Ecto neural progenitor cell (in vitro differentiated cells): ENCODE measurements around the gene SMIM7.

Experiments
- DNase-seq: peaks from one replicate; pipeline ENCODE4 v3.0.0-alpha.2; 2018; ENCODE audit warnings: low spot score

The SMIM7 gene

DNA sequence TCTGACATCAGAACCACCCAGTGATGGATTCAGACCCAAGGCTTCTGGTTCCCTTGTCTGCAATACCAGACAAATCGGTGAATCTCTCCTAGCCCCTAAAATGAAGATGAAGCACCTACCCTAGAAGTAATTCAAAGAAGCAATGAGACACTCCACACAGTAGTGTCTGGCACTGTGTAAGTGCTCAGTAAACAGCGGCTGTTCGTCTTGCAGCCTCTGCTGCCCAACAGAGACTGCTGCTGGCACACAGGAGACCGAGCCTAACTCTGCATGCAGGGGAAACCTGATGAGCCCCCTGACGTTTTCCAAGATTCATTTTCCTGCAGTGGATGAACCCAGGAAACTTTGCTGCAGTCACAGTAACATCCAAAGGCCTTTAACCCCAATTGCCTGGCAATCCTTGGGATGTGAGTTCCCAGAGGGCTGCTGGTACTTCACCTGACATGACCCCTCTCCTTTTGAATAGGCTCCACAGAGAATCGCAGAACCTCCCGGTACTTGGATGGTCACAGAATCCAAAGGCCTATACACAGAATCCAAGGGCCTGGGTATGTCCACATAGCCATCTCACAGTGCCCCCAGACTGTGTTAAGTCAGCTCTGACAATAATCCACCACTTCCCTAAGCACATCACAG, 38.7 kb downstream of the SMIM7 start:
- no peak for DNase-seq

DNA sequence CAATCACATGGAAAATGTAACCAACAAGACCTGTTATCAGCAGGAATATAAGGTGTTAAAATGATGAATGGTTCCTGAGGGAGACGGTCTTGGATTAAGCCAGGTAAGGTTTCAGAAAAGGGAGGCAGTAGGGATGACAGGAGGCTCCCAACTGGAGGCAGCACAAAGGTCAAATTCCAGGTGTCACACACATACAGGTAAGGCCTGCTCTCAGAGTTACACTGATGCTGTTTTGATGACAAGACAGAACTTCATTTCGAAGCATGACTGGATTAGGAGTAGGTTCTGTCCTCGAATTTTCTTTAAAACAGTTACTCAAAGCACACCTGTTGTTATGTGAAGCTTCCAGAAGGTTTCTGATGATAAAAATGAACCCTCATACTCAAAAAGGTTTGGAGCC, 39.4 kb downstream of the SMIM7 start:
- no peak for DNase-seq

DNA sequence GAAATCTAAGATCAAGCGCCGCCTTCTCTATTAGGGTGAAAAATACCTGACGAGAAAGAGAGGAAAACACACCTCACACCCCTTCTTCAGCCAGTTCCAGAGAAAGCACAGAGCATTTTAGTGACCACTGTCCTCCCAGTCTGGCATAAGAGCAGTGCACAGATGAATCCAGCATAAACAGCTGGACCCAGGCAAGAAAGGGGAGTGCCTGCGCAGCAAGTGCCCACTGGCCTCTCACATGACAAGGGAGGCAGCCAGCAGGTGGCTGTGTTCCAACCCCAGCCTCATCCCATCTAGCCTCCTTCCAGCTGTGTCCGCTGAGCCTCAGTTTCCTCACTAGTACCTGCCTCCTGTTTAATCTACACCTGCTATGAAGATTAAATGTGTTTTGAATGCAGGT, 39.9 kb downstream of the SMIM7 start:
- peak; percentile 29 for DNase-seq

DNA sequence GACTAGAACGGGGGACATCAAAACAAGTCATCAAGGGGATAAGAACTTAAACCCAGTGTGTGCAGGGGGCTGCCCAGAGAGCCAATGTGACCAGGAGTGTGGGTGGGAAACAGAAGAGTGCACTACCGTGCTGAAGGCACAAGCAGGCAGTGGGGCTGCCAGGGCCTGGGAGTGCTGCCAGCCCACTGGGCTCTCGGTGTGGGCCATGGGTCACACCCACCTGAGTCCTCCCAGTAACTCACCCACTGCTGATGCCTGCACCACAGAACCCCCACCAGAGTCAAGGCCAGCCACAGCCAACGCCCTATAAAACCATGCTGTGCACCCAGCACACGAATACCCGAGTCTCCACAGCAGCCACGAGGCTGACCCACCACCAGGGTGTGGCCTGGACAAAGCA, 40.5 kb downstream of the SMIM7 start:
- no peak for DNase-seq

DNA sequence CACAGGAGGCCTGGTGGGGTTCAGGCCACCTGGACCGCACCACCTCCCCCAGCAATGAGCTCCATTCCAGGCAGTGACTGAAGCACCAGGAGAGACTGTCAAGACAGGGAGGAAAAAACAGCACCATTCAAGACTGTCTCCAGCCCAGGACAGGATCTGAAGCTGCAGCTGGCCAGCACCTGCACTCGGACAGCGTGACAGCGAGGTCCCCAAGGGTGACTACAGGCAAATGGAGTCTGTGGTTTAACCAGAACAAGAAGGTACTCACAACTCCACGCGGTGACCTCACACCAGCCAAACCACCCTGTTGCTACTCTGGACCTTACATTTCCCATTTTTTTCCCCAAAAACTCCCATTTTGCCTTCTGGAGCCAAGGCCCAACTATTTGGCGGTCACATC, 41.7 kb downstream of the SMIM7 start:
- no peak for DNase-seq

DNA sequence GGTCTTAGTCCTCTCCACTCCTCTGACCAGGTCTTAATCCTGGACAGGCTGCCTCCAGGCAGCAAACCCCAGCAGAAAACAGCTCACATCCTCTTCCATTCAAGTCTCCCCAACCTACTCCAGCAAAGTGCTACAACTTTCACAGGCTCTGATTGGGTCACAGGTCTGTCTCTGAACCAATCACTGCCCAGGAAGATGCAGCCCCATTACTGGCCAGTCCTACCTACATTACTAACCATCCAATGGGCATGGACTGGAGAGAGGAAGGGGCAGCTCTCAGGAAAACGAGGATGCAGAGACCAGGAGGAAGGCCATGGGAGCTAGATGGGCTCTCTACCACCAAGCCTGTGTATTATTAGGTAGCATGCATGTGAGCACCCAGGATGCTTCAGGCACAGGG, 44.1 kb downstream of the SMIM7 start:
- no peak for DNase-seq

DNA sequence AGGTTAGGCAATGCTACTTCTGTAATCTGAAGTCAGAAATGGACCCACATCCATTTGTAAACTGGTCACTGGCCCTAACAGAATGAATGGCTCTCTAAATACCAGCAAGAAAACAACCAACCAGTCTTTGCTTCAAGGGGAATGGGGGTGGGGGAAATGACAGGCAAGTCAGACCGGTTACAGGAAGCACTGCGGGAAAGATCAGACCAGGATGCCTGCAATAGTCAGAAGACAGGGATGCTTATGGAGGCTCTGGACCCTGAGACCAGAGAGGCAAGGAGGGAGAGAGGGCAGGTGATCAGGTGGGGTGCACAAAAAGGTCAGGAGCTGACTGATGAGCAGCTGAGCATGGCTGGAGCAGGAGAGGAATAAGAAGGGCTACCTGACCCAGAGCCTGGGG, 45.0 kb downstream of the SMIM7 start:
- DNase-seq, result no peak

DNA sequence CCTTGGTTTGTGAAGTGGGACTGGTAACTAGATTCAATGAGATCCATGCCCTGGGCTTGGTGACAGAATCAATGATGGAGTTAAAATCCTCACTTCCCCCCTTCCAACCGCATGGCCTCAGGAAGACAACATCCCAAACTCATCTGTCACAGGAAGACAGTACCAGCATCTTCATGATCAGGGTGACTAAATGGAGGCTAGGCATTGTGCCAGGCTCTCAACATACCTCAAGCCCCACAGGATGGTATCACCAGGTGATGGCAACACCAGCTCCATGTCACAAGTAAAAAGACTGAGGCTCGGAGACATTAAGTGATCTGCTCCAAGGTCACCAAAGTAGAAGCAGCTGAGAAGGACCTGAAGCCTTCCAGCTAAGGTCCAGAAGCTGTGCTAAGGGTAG, 46.1 kb downstream of the SMIM7 start:
- DNase-seq, result no peak

DNA sequence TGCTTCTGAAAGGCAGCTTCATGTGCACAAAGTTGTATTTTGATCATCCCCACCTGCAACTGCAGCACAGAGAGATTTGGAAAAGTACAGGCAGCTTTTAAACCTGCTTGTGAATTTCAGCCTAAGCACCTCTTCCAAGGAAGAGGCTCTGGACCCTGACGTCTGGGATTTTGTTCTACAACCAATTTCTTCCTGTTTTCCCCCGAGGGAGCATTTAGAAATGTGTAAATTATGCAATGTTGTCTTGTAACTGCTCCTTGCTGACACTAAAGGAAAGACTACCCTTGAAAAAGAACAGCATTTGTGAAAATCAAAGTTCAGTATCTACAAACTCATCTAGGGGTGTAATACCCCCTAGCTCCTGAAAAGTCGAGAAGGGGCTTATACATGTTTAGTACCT, 47.3 kb downstream of the SMIM7 start:
- DNase-seq, result no peak

DNA sequence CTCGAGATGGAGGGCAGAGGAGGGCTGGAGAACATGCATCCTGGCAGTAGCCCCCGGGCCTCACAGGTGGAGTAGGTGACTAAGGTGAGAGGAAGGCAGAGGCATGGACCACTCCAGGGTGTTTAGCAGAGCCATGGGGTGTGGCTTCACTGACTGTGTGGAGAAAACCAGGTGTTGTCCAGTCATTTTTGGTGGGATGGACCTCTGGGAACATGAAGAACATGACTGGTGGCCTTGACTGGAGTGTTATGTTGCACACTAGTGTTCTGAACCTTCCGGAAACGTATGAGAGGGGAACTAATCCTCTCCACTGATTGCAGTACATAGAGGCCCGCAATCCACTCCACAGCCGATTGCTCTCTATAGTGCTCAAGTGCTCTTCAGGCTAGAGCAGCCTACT, 48.8 kb downstream of the SMIM7 start:
- no peak for DNase-seq

DNA sequence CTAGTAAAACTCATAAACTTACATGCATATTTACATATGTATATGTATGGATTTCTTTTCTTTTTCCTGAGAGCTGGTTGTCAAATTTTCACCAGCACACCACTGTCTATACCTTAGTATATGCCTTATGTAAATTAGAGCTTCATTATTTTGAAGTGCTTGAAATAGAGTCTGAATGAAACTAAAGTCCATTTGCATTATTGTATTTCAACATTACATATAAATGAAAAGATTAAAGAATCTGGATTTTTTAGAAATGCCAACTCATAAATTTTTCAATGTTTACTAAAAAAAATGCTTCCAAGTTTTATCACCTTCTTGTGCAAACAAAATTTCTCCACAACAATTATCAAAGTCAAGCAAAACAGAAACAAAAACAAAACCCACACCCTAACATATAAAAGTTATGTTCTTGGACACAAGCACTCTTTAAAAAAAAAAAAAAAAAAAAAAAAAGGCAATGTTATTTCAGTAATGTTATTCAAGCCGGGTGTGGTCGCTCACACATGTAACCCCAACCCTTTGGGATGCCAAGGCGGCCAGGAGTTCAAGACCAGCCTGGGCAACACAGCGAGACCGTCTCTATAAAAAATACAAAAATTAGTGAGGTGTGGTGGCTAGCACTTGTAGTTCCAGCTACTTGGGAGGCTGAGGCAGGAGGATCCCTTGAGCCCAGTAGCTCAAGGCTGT, 50.3 kb downstream of the SMIM7 start:
- no peak for DNase-seq

DNA sequence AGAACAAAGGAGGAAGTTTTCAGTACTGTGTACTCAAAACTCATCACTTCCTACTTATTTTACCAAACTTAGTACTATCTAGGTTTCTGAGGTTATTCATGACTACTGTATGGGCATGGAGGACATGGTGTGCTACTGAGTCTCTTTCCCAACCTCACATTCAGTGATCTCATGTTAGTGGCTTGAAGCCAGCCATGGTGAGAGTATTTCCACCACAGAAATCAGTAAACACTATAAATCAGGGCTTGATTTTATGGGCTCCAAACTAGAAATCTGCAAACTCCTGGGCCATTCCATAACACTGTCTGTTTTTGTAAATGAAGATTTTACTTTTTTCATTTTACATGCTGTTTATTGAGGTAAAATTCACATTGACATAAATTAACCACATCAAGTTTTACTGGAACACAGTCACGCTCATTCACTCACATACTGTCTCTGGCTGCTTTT, 51.6 kb downstream of the SMIM7 start:
- no peak for DNase-seq

DNA sequence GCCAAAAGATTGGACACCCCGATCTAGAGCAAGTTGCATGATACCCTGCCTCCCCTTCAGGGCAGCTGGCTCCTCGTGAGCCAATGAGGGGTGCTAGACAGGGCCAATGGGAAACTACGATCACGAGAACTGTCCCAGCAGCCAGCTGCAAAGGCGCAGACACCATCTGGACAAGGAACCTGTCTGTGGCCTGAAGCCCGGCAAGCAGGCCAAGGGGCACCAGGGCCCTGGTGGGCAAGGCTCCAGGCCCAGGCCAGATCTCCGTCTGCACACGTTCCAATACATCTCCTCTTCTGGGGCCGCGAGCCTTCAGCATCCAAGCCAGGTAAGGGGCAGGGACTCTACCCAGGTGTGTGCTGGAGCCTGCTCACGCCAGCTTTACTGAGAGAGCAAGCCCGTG, 52.1 kb downstream of the SMIM7 start:
- DNase-seq, result no peak

DNA sequence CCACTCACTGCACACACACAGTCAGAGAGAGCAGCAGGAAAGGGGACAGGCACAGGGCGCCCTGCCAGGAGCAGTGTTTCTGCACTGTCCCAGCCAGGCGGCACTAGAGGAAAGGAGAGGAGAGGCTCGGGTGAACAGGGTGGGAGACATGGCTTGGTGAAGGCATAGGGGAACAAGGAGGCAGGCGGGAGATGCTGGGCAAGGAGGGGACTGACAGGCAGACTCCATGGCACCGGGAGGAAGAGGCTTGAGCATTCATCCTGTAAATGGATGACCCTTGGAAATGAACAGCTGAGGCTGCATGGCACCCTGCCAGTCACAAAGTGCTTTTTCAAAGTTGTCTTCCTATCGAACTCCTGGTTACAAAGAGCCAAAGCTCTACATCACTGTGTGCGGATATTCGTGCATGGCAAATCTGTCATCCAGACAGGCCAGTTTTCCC, 54.4 kb downstream of the SMIM7 start:
- DNase-seq, result no peak

DNA sequence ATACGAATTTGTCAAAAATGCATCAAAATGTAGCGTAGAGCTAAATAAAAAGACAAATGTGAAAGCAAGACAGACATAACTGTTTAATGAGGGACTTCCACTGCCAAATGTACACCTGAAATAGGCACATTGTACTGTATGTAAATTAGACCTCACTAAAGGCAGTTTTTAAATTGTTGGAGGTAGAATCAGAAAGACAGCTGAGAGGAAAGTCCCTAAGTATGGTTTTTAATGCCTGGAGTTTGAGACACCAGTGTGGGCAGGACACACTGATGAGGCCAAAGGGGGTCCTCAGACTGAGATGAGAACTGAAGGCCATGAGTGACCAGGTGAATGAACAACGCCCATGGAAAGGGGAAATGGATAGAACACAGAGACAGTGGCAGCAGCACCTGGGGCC, 54.8 kb downstream of the SMIM7 start:
- no peak for DNase-seq

DNA sequence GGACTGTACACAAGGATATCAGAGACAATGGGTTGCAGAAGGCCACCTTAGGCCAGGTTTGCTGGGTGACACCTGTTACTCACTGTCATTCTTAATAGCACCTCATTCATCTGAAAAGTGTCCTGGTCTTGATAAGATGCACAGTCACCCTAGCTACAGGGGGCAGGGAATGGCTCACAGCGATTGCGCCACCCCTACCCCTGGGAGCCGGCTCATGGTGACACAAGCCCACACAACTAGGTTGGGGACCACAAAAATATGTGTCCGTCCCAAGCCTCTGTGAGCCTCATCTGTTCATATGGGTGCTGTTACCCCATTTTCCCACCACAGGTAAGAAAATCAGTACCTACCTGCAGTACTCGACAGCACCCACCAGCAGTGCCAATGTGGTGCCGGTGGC, 55.3 kb downstream of the SMIM7 start:
- no peak for DNase-seq

DNA sequence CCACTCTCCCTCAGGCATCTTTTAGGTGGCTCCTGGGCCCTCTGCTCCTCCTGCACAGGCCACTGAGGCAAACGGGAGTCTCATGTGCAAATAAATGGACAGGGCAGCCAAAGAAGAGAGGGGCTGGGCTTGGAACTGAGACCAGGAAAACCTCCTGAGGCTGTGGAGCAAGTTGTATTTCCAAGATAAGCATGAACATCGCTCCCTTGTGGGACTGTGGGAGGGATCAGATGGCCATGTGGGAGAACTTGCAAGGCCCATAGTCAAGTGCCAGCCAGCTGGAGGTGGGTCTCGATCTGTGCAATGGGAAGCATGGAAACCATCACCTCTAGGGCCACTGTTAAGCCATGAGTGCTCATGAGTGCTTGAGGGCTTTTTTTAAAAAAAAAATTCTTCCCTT, 56.9 kb downstream of the SMIM7 start:
- no peak for DNase-seq

DNA sequence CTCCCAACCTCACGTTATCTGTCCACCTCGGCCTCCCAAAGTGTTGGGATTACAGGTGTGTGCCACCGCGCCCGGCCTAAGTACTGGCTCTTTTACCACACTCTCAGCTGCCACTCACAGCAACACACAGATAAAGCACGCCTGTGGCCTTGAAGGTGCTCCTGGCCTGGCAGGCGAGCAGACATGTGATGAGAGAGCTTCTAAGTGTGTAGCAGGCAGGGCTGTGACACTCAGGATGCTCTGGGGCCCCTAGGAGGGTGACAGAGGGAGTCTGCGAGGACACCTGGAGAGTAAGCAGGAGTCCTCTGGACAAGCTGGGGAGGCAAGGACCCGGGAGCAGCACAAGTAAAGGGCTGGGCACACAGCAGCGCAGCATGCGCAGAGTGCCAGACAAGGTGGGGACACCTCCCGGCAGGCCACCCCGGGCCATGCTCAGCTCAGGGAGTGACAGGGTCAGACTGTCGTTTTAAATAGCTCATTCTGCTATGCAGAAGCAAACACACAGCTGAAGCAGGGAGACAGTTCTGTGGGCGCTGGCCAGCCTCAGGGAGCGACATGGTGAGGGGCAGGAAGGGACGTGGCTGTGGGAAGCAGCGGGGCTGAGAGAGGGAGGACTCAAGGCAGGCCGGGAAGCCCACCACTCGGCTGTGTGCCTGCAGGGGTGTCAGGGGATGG, 58.4 kb downstream of the SMIM7 start:
- no peak for DNase-seq

DNA sequence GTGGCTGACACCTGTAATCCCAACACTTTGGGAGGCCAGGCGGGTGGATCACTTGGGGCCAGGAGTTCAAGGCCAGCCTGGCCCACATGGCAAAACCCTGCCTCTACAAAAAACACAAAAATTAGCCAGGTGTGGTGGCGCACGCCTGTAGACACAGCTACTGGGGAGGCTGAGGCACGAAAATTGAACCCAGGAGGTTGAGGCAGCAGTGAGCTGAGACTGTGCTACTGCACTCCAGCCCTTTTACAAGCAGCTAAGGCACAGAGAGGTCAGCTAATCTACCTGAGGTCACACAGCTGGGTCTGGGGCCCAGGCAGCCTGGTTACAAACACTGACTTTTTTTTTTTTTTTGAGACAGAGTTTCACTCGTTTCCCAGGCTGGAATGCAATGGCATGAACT, 59.1 kb downstream of the SMIM7 start:
- no peak for DNase-seq

DNA sequence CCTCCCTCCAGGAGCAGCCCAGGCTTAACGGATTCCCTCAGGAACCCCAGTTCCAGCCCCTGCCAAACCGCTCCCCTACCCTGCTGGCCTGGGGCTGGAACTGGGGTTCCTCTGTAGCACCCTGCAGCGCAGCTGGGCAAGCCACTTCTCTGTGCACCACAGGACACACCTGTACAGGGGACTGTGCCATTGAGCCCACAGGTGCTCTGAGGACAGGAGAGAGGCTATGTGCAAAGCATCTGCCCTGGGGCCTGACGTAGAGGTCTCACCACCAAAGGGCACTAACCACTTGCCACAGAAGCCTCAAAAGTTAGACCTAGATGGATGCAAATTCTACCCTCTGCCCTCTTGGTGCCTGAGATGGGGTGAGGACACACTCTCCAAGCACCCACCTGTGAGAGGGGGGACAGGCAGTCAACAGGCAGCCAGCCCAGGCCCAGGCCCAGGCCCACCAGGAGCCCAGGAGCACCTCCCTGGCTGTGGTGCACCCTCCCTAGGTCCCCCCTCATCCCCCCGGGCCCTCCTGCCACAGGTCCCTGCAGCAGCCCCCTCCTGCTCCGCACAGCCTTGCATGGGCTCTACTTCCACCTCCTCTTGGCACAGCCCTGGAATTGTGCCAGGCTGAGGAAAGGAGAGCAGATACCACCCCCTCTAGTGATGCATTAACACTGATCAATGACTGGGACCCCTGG, 60.1 kb downstream of the SMIM7 start:
- DNase-seq, result no peak

DNA sequence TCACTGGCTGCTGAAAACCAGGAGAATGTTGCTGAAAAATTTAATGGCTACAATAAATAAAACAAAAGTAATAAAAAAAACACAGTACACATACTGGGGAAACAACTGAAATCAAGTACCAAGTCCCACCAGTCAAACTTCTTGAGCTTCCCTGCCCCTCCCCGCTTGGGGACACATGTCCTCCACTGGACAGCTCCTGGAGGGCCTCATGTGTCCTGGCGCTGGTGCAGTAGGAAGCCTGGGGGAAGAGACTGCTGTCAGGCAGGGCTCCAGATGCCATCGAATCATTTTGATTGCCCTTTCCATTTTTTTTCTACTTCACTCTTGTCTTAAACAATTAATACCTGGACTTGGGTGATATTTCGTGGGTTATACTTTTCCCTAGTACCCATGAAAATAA, 61.1 kb downstream of the SMIM7 start:
- no peak for DNase-seq

DNA sequence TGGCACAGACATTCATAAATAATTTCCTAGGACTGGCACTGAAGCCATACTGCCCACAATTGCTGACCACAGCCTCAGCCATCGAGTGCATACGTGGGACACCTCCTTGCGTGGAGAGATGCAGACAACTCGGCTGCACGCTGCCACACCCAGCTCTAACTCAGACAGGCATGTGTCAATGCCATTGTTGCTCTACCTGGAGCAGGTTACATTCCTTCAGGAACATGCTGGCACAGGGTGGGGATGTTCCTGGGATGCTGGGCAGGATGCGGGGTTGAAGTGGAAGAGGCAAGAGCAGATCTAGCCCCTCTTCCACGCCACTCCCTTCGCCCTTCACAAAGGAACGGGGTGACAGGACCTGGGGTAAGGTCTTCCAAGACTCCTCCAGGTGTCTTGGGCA, 63.5 kb downstream of the SMIM7 start:
- DNase-seq, result no peak
